Neutrophil (primary cell): ENCODE data around the gene PNMA6E.

Experiments used
- H3K27ac ChIP-seq: fragments of 200-600 bp; sonication (generic); 2 replicates; pipeline ENCODE4 v1.5.1; 2016; ENCODE audit warnings: mild to moderate bottlenecking, moderate library complexity
- H3K27me3 ChIP-seq: fragments of 200-600 bp; sonication (generic); 2 replicates; pipeline ENCODE4 v1.6.0; 2016; ENCODE audit warnings: mild to moderate bottlenecking
- H3K36me3 ChIP-seq: fragments of 200-600 bp; sonication (generic); 2 replicates; pipeline ENCODE4 v1.5.1; 2017
- H3K4me1 ChIP-seq, 2 experiments: fragments of 200-600 bp in 1 of 2; sonication (generic) in 1 of 2; 1 replicate in 1 of 2; 2 replicates in 1 of 2; pipeline versions ENCODE4 v1.5.1 to v1.6.1; 2013 to 2016; ENCODE audit warnings: low read depth in 1 of 2, low read length in 1 of 2, mild to moderate bottlenecking in 1 of 2, moderate library complexity in 1 of 2; ENCODE audit not compliant: control insufficient read depth in 1 of 2, insufficient read depth in 1 of 2
- H3K4me3 ChIP-seq, 2 experiments: fragments of 200-600 bp in 1 of 2; sonication (generic) in 1 of 2; 1 replicate in 1 of 2; 2 replicates in 1 of 2; pipeline ENCODE4 v1.5.1; 2013 to 2016; ENCODE audit warnings: low read depth in 1 of 2, low read length in 1 of 2, mild to moderate bottlenecking in 1 of 2, moderate library complexity in 1 of 2
- H3K9me3 ChIP-seq: fragments of 200-600 bp; sonication (generic); 2 replicates; pipeline ENCODE4 v1.5.1; 2016
- TF ChIP-seq, protein P1 (sequence below): fragments of 200-600 bp; sonication (generic); IDR thresholded peaks from 2 replicates; pipeline ENCODE4 v1.5.1; 2016; ENCODE audit warnings: antibody characterized with exemption

Gene PNMA6E

DNA sequence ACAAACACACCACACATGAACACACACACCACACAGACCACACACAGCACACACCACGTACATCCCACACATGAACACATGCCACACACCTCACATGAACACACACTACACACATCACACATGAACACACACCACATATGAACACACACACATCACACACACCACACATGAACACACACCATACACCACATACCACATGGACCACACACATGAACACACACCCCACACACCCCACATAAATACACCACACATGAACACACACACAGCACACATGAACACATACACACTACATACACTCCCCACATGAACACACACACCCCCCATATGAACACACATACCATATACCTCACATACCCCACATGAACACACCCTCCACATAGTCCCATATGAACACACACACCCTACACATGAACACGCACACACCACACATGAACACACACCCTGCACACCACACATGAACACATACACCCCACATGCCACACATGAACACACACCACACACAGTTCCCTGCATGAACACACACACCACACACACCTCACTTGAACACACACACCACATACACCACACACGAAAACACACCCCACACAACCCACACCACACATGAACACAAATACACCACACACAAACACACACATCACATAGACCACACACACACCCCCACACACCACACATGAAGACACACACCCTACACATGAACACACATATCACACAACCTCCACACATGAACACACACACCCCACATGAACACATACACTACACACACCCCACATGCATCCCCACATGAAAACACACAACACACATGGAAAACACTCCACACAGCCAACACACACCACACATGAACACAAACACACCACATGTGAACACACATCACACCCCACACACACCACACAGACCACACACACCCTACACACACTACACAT lies 18.3 kb downstream of the PNMA6E start:
- H3K36me3 ChIP-seq, result no peaks in the 10 kb centered on the region
- H3K4me3 ChIP-seq, result no peak overlapping the region
- no peaks in the 10 kb centered on the region for H3K4me1 ChIP-seq
- H3K27me3 ChIP-seq, result no peaks in the 10 kb centered on the region
- H3K9me3 ChIP-seq, result no peaks in the 10 kb centered on the region
- TF ChIP-seq, protein P1, sequence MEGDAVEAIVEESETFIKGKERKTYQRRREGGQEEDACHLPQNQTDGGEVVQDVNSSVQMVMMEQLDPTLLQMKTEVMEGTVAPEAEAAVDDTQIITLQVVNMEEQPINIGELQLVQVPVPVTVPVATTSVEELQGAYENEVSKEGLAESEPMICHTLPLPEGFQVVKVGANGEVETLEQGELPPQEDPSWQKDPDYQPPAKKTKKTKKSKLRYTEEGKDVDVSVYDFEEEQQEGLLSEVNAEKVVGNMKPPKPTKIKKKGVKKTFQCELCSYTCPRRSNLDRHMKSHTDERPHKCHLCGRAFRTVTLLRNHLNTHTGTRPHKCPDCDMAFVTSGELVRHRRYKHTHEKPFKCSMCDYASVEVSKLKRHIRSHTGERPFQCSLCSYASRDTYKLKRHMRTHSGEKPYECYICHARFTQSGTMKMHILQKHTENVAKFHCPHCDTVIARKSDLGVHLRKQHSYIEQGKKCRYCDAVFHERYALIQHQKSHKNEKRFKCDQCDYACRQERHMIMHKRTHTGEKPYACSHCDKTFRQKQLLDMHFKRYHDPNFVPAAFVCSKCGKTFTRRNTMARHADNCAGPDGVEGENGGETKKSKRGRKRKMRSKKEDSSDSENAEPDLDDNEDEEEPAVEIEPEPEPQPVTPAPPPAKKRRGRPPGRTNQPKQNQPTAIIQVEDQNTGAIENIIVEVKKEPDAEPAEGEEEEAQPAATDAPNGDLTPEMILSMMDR, result no peak
- no peak overlapping the region for H3K27ac ChIP-seq

DNA sequence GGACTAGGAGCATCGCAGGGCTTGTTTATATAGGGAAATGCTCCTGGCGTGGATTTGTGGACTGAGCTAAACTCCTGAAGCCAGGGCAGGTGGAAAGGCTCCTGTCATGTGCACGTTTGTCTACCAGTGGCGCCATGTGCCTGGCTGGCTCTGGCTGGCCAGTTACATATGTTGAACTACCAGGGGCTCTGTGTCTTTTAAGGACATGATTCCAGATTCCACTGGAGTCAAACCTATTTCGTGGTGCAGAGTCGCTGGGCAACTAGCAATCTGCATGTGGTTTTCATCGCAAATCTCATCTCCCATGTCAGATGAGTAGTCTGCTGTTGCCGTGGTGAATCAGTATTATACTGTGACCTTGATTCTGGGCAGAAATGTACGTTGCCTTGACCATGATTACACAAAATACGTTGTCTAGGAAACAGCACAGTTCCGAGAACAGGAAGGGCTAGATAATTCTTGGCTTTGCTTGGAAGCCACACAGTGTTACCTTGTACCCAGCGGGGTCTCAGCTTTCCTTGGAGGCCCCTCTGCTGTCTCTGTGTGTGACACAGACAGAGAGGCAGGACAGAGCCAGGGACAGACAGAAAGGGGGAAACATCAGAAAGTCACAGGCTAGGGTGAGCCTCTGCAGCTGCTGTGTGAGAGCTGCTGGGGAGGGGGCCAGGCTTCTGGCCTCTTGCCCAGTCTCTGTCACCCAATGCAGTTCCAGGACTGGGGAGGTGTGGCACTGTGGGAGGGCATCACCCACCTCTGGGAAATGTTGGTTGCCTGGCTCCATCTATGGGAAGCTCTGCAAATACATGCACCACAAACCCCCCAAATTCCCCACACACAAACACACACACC lies 19.2 kb downstream of the PNMA6E start:
- Histone ChIP-seq H3K9me3 (no peaks in the 10 kb centered on the region), H3K27me3 (no peaks in the 10 kb centered on the region), H3K4me3 (no peak overlapping the region), H3K4me1 (no peaks in the 10 kb centered on the region), H3K27ac (no peak overlapping the region), H3K36me3 (no peaks in the 10 kb centered on the region)
- TF ChIP-seq, protein P1, result no peak

DNA sequence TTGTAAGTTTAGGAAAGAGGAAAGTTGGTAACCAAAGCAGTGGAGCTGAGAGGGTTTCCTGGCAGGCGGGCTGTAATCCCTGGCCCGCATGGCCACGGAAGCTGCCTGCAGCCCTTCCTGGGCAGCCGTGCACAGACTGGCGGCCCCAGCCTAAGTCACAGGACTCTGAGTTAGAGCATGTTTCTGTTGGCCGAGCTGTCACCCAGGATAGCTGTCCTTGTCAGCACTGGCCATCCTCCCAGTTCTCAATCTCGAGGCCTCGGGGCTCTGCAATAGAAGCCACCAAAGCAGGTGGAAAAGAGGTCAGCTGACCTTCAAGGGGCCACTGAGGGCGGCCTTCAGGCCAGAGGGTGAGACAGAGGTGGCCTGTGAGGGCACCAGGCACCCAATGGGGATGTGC lies 20.5 kb downstream of the PNMA6E start:
- no peak overlapping the region for H3K27ac ChIP-seq
- no peaks in the 10 kb centered on the region for H3K36me3 ChIP-seq
- no peaks in the 10 kb centered on the region for H3K4me1 ChIP-seq
- H3K4me3 ChIP-seq, result no peak overlapping the region
- H3K9me3 ChIP-seq, result no peaks in the 10 kb centered on the region
- TF ChIP-seq, protein P1, result no peak
- no peaks in the 10 kb centered on the region for H3K27me3 ChIP-seq

DNA sequence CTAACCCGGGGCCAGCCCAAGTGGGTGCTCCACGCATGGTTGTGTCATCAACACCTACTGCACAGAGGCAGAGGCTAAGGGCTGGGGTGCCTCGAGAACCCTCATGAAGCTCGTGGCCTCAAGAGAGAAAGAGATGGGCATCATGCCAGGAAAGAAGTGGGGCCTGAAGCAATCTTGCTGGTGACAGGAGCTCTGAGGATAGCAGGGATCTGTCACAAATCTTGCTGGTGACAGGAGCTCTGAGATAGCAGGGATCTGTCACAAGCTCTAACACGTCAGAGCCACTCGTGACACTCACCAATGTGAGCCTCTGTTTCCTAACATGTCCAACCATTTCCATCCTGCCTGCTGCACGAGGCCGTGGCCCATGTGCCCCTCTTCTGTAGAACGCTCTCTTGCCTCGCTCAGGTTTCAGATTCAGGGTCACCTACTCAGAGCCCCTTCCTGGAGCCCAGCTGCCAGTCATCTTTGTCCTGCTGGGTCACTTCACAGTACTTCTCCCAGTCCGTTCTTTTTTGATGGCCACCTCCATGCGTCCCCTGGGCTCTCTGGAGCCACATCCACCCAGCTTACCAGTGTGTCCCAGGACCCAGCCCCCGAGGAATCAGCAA lies 21.1 kb downstream of the PNMA6E start:
- H3K4me3 ChIP-seq, result no peak overlapping the region
- TF ChIP-seq, protein P1, result no peak
- no peaks in the 10 kb centered on the region for H3K36me3 ChIP-seq
- no peaks in the 10 kb centered on the region for H3K4me1 ChIP-seq
- no peak overlapping the region for H3K27ac ChIP-seq
- no peaks in the 10 kb centered on the region for H3K27me3 ChIP-seq
- no peaks in the 10 kb centered on the region for H3K9me3 ChIP-seq

DNA sequence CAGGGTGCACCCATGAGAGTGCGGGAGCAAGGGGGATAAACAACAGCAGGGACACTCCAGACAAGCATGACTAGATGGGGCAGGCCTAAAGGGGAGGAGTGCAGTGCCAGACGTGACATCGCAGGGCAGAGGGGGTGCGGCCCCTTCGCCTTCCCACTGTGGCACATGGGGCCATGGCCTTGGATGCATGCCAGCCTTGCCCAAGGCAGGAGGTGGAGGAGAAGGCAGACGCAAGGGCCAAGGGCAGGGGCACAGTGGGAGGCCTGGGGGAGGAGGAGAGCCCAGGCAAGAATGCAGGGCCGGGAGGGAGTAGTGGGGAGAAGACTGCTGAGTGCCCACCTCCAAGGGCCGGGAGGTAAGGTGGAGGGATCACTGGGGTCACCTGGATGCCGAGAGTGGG lies 21.6 kb downstream of the PNMA6E start:
- Histone ChIP-seq H3K27me3 (no peaks in the 10 kb centered on the region), H3K9me3 (no peaks in the 10 kb centered on the region), H3K27ac (no peak overlapping the region), H3K4me3 (no peak overlapping the region), H3K4me1 (no peaks in the 10 kb centered on the region), H3K36me3 (no peaks in the 10 kb centered on the region)
- TF ChIP-seq, protein P1, result no peak
